ENCODE measurements around the gene URI1.

URI1 gene

DNA sequence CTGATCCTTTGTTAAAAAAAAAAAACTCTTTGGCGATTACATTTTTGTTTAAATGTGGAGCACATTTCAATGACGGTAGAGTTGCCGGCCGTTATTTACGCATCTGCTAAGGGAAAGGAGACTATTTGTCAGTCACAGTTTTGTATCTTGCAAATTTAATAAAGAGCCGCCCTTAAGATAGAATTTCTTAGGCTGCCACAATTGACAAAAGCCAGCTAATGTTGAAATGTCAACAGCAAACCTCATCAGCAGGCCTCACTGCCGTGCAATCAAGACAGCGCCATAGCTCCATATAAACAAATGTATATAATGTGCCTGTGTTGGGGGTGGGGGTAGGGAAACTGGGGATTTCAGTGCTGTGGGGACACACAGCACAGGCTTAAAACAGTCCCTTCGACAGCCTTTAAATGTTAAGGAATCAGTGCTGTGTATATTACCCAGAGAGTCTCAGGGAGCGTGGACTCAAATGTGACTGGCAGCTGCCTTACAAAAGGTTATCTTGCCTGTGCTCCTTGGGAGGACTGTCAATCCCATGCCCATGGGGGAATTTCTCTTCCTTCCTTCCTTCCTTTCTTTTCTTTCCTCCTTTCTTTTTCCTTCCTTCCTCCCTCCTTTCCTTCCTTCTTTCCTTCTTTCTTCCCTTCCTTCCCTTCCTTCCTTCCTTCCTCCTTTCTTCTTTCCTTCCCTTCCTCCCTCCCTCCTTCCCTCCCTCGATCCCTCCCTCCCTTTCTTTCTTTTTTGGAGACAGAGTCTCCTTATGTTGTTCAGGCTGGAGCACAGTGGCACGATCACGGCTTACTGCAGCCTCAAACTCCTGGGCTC lies 108.0 kb downstream of the URI1 start:
- Histone ChIP-seq H3K4me1 (ENCODE audit: insufficient read depth, low read length) (no peaks in the 10 kb centered on the region), H3K79me2 (ENCODE audit: insufficient read depth, low read length) (no peaks in the 10 kb centered on the region), H3K27me3 (ENCODE audit: insufficient read depth, low read length, poor library complexity) (no peaks in the 10 kb centered on the region), H2AFZ (ENCODE audit: low read depth, low read length) (no peak overlapping the region), H3K36me3 (ENCODE audit: insufficient read depth, low read length) (no peaks in the 10 kb centered on the region), H4K20me1 (ENCODE audit: insufficient read depth, low read length) (0 out of 2 replicates have a peak, but pooled peaks cover 5% of the 10 kb centered on the region), H3K9me3 (ENCODE audit: insufficient read depth, low read length, severe bottlenecking) (no peaks in the 10 kb centered on the region), H3K4me3 (ENCODE audit: low read depth in 1 of 2, low read length in 2 of 2) (no peak overlapping the region), H3K27ac (ENCODE audit: low read length) (no peak overlapping the region), H3K9ac (ENCODE audit: low read depth, low read length) (no peak overlapping the region), H3K4me2 (ENCODE audit: insufficient read depth, low read length) (no peak overlapping the region)
- ATAC-seq (ENCODE audit: insufficient read depth, low read depth) = no peak
- no peak for TF ChIP-seq CTCF (IDR thresholded peaks at IDR 0.05; ENCODE audit: borderline replicate concordance, extremely low read depth, low read length, poor library complexity, severe bottlenecking)
- TF ChIP-seq EZH2 (IDR thresholded peaks at IDR 0.05; ENCODE audit: borderline replicate concordance, low read depth, low read length, severe bottlenecking) = no peak
- DNase-seq = no peak

- no peak overlapping the region for H3K9ac ChIP-seq (ENCODE audit: low read depth, low read length)
- ATAC-seq (ENCODE audit: insufficient read depth, low read depth) = no peak
- H3K27ac ChIP-seq (ENCODE audit: low read length) = no peak overlapping the region
- no peaks in the 10 kb centered on the region for H3K4me1 ChIP-seq (ENCODE audit: insufficient read depth, low read length)
- H3K9me3 ChIP-seq (ENCODE audit: insufficient read depth, low read length, severe bottlenecking) = no peaks in the 10 kb centered on the region
- H3K27me3 ChIP-seq (ENCODE audit: insufficient read depth, low read length, poor library complexity) = no peaks in the 10 kb centered on the region
- 0 out of 2 replicates have a peak, but pooled peaks cover 5% of the 10 kb centered on the region for H4K20me1 ChIP-seq (ENCODE audit: insufficient read depth, low read length)
- H3K79me2 ChIP-seq (ENCODE audit: insufficient read depth, low read length) = no peaks in the 10 kb centered on the region
- no peak overlapping the region for H2AFZ ChIP-seq (ENCODE audit: low read depth, low read length)
- no peak for DNase-seq
- H3K4me3 ChIP-seq (ENCODE audit: low read depth in 1 of 2, low read length in 2 of 2) = no peak overlapping the region
- H3K36me3 ChIP-seq (ENCODE audit: insufficient read depth, low read length) = no peaks in the 10 kb centered on the region
- no peak for TF ChIP-seq CTCF (IDR thresholded peaks at IDR 0.05; ENCODE audit: borderline replicate concordance, extremely low read depth, low read length, poor library complexity, severe bottlenecking)
- TF ChIP-seq EZH2 (IDR thresholded peaks at IDR 0.05; ENCODE audit: borderline replicate concordance, low read depth, low read length, severe bottlenecking) = no peak
- no peak overlapping the region for H3K4me2 ChIP-seq (ENCODE audit: insufficient read depth, low read length)
These were observed 110.4 kb downstream of the URI1 start for GRCh38 chr19:30052122-30053075.

- no peaks in the 10 kb centered on the region for H3K36me3 ChIP-seq (ENCODE audit: insufficient read depth, low read length)
- ATAC-seq (ENCODE audit: insufficient read depth, low read depth) (no peak), DNase-seq (no peak)
These were observed 111.5 kb downstream of the URI1 start for GRCh38 chr19:30053558-30053957.

More at GRCh38 chr19:30053558-30053957, 111.5 kb downstream of the URI1 start:
- Histone ChIP-seq H3K4me1 (ENCODE audit: insufficient read depth, low read length) (no peaks in the 10 kb centered on the region), H2AFZ (ENCODE audit: low read depth, low read length) (no peak overlapping the region), H3K4me2 (ENCODE audit: insufficient read depth, low read length) (no peak overlapping the region), H3K27ac (ENCODE audit: low read length) (no peak overlapping the region), H3K27me3 (ENCODE audit: insufficient read depth, low read length, poor library complexity) (no peaks in the 10 kb centered on the region), H4K20me1 (ENCODE audit: insufficient read depth, low read length) (0 out of 2 replicates have a peak, but pooled peaks cover 5% of the 10 kb centered on the region), H3K79me2 (ENCODE audit: insufficient read depth, low read length) (no peaks in the 10 kb centered on the region), H3K9me3 (ENCODE audit: insufficient read depth, low read length, severe bottlenecking) (no peaks in the 10 kb centered on the region), H3K9ac (ENCODE audit: low read depth, low read length) (no peak overlapping the region), H3K4me3 (ENCODE audit: low read depth in 1 of 2, low read length in 2 of 2) (no peak overlapping the region)
- TF ChIP-seq CTCF (IDR thresholded peaks at IDR 0.05; ENCODE audit: borderline replicate concordance, extremely low read depth, low read length, poor library complexity, severe bottlenecking) (no peak), EZH2 (IDR thresholded peaks at IDR 0.05; ENCODE audit: borderline replicate concordance, low read depth, low read length, severe bottlenecking) (no peak)
